ENCODE results near the gene SLC6A1.

The SLC6A1 gene

DNA sequence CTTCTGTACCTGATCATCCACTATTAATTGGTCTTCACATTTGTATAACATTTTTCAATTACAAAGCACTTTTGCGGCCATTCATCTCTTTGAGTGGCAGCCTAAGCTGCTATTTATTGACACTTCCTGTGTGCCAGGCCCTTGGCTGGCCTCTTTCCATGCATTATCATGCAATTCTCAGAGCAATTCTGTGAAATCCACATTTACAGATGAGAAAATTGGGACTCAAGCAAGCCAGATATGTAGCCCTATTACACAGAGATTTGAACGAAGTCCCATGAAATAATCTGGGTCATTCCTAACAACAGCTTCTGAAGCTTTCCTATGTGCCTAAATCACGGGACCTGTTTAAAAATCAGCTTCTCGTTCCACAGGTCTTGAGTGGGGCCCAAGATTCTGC is 17.4 kb downstream of the SLC6A1 start:
- no peak for TF ChIP-seq ZNF274 (IDR thresholded peaks at IDR 0.05; ENCODE audit: low read depth, low read length)
- H3K4me3 ChIP-seq (ENCODE audit: low read length): no peak overlapping the region

DNA sequence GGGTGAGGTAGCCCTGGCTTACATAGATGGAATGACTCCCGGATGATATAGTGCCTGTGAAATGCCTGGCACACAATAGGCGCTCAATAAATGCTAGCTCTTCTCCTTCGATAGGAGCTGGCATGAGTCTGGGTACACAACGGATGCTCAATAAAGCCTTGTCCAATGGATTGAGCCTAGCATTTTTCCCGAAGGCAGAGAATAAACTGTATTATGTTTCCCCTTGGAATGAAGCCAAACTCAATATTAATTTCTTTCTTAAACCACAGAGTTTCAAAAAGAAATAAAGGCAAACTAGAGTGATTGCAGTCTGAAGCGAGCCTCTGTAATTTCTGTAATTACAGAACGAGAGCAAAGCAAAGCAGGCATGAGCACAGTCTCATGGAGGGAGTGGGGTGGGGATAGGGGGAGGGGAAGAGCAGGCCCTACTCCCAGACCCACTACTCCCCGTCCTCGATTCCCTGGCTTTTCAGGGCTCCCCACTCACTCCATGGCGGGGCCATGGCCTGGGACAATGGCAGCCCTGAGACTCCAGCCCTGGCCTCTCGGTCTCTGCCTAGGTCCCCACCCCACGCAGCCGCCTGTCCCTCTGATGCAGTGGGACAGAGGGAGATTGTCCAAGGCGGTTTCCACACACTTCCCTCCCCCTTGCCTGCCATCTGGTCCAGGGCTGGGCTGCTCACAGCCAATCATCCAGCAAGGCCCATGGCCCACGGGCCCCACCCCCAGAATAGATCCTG is 18.0 kb downstream of the SLC6A1 start:
- no peak for TF ChIP-seq ZNF274 (IDR thresholded peaks at IDR 0.05; ENCODE audit: low read depth, low read length)
- H3K4me3 ChIP-seq (ENCODE audit: low read length): no peak overlapping the region

DNA sequence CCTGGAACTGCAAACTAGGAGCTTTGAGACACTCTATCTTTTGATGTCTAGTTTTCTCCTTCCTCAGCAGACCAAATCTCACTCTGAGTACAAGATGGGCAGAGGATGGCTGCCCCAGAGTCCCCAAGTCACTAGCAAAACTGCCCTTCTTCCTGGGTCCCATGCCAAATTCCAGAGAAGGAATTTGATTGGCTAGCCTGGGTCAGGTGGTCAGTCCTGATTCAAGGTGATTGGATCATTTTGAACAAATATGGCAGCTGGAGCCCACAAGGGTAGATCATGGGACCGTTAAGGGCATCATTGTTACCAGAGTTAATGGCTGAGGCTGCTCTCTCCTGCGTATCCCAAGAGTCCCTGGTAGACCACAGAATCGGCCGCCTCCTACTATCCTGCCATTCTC is 21.7 kb downstream of the SLC6A1 start:
- no peak overlapping the region for H3K4me3 ChIP-seq (ENCODE audit: low read length)
- TF ChIP-seq ZNF274 (IDR thresholded peaks at IDR 0.05; ENCODE audit: low read depth, low read length): no peak

DNA sequence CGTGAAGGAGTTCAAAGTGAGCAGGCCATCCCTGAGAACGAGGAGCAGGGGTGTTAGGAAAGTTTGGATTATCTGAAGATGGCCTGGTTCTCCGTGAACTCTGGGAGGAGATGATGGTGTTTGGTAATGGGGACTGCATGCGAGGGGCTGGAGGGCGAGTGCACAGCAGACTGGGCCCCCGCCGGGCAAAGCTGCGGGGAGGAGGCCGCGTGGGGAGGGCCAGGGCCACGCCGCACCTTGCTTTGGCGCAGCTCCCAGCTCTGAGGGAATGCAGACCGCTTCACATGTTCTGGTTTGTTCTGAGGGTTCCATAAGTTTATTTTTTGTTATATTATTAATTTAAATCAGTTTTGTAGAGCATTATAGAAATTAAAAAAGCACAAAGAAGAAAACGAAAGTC is 22.2 kb downstream of the SLC6A1 start:
- no peak for TF ChIP-seq ZNF274 (IDR thresholded peaks at IDR 0.05; ENCODE audit: low read depth, low read length)
- H3K4me3 ChIP-seq (ENCODE audit: low read length): no peak overlapping the region

DNA sequence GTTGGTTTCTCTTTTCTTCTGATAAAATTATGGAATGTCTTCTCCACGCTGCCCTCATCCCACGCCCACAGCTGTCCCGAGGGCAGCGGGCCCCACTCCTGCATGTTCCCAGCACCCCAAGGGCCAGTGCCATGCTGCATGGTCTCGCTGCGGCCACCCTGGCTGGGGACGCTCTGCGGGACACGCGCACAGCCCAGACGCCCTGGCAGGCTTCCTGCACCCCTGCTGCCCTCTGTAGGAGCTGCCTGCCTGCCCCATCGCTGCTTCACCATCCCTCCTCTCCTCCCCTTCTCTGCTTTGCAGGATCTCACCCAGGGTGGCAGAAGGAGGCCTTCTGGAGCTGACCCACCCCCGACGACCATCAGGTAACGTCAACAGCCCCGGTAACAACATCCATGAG is 22.8 kb downstream of the SLC6A1 start:
- no peak overlapping the region for H3K4me3 ChIP-seq (ENCODE audit: low read length)
- no peak for TF ChIP-seq ZNF274 (IDR thresholded peaks at IDR 0.05; ENCODE audit: low read depth, low read length)

DNA sequence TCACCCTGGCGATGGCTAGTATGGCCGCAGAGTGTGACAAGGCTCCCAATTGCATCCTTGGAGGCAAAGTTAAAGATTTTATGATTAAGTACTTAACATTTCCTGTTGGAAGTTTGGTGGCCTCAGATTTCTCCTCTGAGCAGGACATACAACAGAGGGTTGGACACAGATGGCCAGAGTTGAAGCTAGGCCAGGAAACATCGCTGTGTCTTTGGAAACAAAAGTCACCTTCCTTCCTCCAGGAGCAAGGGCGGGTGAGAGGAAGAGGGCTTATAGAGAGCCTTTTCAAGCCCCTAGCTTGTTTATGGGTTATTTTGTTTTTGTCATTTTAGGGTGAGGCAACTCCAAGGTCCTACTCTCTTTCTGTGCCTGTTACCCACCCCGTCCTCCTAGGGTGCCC is 24.2 kb downstream of the SLC6A1 start:
- TF ChIP-seq ZNF274 (IDR thresholded peaks at IDR 0.05; ENCODE audit: low read depth, low read length): no peak
- no peak overlapping the region for H3K4me3 ChIP-seq (ENCODE audit: low read length)

DNA sequence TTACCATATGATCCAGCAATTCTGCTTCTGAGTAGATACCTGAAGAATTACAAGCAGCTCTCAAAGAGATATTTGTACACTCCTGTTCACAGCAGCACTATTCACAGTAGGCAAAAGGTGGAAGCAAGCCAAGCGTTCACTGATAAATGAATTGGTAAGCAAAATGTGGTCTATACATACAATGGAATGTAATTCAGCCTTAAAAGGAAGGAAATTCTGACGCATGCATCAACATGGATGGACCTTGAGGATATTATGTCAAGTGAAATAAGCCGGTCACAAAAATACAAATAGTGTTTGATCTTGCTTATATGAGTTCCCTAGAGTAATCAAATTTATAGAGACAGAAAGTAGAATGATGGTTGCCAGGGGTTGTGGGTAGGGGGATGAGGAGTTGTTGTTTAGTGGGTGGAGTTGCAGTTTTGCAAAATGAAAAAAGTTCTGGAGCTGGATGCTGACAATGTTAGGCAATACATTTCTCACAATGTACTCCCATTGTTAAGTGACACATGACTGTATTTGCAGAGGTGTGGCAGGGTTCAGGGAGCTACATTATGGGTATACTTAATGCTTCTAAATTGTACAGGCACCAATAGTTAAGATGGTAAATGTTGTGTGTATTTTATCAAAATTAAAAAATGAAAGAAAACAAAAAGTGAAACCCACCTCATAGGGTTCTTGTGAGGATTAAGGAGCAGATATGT is 26.7 kb downstream of the SLC6A1 start:
- H3K4me3 ChIP-seq (ENCODE audit: low read length): no peak overlapping the region
- TF ChIP-seq ZNF274 (IDR thresholded peaks at IDR 0.05; ENCODE audit: low read depth, low read length): no peak

DNA sequence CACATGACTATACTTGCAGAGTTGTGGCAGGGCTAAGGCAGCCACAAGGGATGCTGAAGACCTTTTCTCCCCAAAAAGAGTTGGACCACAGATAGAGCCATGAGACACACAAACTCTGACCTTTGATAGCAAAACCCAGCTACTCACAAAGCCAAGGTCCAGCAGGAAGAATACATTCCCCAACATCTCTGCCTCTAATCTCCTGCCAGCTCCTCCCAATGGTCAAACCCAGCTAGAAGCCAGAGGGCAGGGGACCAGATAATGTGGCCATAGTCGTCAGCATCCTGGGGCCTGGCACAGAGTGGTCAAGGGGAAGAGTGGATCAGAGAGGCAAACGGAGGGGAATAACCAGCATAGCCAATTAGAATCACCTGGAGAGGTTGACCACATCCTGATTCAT is 28.2 kb downstream of the SLC6A1 start:
- H3K4me3 ChIP-seq (ENCODE audit: low read length): no peak overlapping the region
- no peak for TF ChIP-seq ZNF274 (IDR thresholded peaks at IDR 0.05; ENCODE audit: low read depth, low read length)

DNA sequence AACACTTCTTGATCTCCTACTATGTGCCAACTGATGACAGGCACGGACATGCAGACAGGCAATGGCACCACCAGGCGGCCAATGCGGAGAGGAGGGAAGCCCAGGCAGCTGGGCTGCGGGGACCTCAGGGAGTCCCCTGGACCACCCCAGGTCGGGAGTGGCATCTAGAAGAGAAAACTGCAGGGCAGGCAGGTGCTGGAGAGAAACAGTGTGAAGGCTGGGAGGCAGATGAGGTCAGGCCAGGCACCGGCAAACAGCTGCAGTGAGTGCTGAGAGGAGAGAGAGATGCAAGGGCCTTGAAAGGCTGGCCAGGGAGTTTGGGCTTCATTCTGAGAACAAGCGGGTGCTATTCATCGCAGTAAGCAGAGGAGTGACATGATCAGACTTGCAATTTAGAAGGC is 29.1 kb downstream of the SLC6A1 start:
- H3K4me3 ChIP-seq (ENCODE audit: low read length): no peak overlapping the region
- TF ChIP-seq ZNF274 (IDR thresholded peaks at IDR 0.05; ENCODE audit: low read depth, low read length): no peak

DNA sequence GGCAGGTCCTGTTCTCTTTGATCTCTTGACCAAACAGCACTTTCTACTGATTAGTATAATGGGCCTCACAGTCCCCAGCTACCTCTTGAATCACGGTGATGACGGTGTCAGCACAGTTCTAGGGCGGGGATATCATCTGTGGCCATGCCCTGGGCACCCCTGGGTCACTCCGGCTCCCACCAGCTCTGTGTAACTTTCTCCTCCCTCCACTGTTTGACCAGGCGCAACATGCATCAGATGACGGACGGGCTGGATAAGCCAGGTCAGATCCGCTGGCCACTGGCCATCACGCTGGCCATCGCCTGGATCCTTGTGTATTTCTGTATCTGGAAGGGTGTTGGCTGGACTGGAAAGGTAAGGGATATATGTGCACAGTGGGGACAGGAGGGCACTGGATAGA is 29.6 kb downstream of the SLC6A1 start:
- no peak overlapping the region for H3K4me3 ChIP-seq (ENCODE audit: low read length)
- no peak for TF ChIP-seq ZNF274 (IDR thresholded peaks at IDR 0.05; ENCODE audit: low read depth, low read length)

DNA sequence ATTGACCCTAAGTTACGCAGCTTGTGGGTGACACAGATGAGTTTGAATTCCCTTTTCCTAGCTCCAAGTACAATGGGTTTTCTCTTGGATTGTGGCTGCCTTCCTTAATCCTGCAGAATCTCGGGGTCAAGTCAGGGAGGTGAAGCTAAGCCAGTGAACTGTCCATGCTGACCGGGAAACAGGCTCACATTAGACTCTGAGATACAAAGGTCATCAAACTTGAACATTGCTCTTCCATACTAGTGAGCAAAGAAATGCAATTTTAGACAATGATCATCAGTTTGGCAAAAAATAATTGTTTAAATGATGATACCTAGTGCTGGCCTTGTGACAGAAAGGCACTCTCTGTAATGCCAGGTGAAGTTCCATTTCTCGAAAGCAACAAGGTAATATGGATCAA is 31.6 kb downstream of the SLC6A1 start:
- TF ChIP-seq ZNF274 (IDR thresholded peaks at IDR 0.05; ENCODE audit: low read depth, low read length): no peak
- no peak overlapping the region for H3K4me3 ChIP-seq (ENCODE audit: low read length)

DNA sequence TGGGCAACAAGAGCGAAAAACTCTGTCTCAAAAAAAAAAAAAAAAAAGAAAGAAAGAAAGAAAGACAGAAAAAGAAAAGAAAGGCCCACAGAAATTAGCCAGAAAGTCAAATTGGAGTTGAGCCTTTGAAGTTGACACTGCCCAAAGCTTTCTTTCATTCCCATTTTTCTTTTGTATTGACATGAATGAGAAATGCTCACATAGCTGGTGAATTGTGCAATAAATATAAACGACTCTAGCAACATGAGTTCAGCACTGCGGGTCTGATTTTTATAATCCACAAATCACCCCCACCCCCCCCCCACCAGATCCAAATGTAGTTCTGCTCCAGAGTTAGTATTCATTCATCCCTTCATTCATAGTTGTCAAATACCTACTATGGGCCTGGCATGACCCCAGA is 37.4 kb downstream of the SLC6A1 start:
- H3K4me3 ChIP-seq (ENCODE audit: low read length): no peak overlapping the region
- no peak for TF ChIP-seq ZNF274 (IDR thresholded peaks at IDR 0.05; ENCODE audit: low read depth, low read length)

DNA sequence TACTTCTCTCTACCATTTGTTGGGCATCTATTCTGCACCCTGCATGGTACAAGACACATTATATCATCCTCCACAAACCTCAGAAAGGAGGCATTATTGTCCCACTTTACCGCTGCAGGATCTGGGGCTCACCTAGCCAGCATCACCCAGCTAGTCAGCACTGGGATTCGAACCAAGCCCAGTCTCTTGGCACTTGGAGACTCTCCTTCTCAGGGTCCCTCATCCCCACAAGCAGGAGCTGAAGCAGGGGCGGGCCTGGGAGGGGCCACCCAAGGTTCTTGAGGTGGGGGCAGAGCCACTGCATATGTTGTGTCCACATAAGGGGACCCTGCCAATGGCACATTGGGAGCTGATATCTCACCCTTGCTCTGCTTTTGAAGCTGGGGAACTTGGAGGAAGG is 41.3 kb downstream of the SLC6A1 start:
- TF ChIP-seq ZNF274 (IDR thresholded peaks at IDR 0.05; ENCODE audit: low read depth, low read length): no peak
- H3K4me3 ChIP-seq (ENCODE audit: low read length): no peak overlapping the region

DNA sequence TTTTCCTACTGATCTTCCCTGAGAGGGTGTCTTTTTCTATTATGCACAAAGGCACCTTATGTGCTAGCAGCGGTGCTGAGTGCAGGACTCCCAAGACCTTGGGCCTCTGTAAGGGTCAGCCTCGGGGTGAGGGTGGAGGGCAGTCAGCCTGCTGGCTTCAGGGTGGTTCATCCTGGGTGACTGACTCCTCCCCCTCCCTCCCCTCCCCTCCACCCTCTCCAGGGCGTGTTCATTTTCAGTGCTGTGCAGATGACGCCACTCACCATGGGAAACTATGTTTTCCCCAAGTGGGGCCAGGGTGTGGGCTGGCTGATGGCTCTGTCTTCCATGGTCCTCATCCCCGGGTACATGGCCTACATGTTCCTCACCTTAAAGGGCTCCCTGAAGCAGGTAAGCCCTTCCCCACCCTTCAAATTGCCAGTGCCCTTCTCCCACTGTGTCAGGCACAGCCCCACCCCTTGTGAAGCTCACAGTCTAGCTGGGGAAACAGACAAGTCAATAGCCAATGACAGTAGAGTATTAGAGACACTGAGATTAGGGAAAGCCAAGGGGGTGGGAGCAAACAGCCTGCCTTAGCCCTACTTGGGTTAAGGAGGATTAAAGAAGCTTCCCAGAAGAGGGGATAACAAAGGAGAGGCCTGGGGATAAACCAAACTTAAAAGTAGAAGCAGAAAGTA is 41.9 kb downstream of the SLC6A1 start:
- no peak for TF ChIP-seq ZNF274 (IDR thresholded peaks at IDR 0.05; ENCODE audit: low read depth, low read length)
- H3K4me3 ChIP-seq (ENCODE audit: low read length): no peak overlapping the region
